Osteoblast (primary cell): ENCODE results near the gene UBE2V1. TPM values are rescaled to one million over a fixed set of nuclear protein-coding genes. Genes with fewer than 3 reads are reported as not detected.
"Not testable (repeated sequence)": the region's sequence is repeated elsewhere in the genome, so short reads cannot be mapped to it uniquely, and the experiment has no call there.

Experiments
- DNase-seq: peaks from one replicate; pipeline ENCODE4 v3.0.0; 2011; ENCODE audit warnings: low spot score, mixed read lengths; ENCODE audit not compliant: insufficient read length; ENCODE audit errors: missing footprints
- H2AFZ ChIP-seq: 2 replicates; pipeline ENCODE4 v1.6.0; 2011; ENCODE audit warnings: mild to moderate bottlenecking, low read length
- H3K27ac ChIP-seq: 2 replicates; pipeline ENCODE4 v1.5.1; 2011; ENCODE audit warnings: mild to moderate bottlenecking, low read depth, low read length, moderate library complexity
- H3K27me3 ChIP-seq: 2 replicates; pipeline ENCODE4 v1.6.0; 2012; ENCODE audit warnings: mild to moderate bottlenecking, control low read depth, inconsistent platforms, low read length, moderate library complexity; ENCODE audit not compliant: insufficient read depth
- H3K36me3 ChIP-seq: 2 replicates; pipeline ENCODE4 v1.5.1; 2011; ENCODE audit warnings: mild to moderate bottlenecking, low read length, control low read depth, moderate library complexity; ENCODE audit not compliant: insufficient read depth
- H3K4me1 ChIP-seq: 2 replicates; pipeline ENCODE4 v1.5.1; 2011; ENCODE audit warnings: mild to moderate bottlenecking, low read length, control low read depth, moderate library complexity; ENCODE audit not compliant: insufficient read depth
- H3K4me2 ChIP-seq: 2 replicates; pipeline ENCODE4 v1.6.0; 2011; ENCODE audit warnings: mild to moderate bottlenecking, low read length; ENCODE audit not compliant: insufficient read depth
- H3K4me3 ChIP-seq: fragments of 200-600 bp; sonication (generic); 3 replicates; pipeline ENCODE4 v1.5.1; 2012; ENCODE audit warnings: mild to moderate bottlenecking, low read length, inconsistent platforms; ENCODE audit not compliant: insufficient read depth
- H3K79me2 ChIP-seq: 2 replicates; pipeline ENCODE4 v1.6.0; 2012; ENCODE audit warnings: mild to moderate bottlenecking, low read length, control low read depth, inconsistent platforms; ENCODE audit not compliant: insufficient read depth
- H3K9me3 ChIP-seq: 2 replicates; pipeline ENCODE4 v1.5.1; 2011; ENCODE audit warnings: low read depth, low read length, control low read depth
- H4K20me1 ChIP-seq: 2 replicates; pipeline ENCODE4 v1.6.0; 2012; ENCODE audit warnings: mild to moderate bottlenecking, low read length, control low read depth; ENCODE audit not compliant: insufficient read depth
- CTCF ChIP-seq: IDR thresholded peaks from 2 replicates; pipeline ENCODE4 v1.5.1; 2011; ENCODE audit warnings: mild to moderate bottlenecking, low read depth, low read length, moderate library complexity; ENCODE audit errors: extremely low read depth
- total RNA-seq: library from RNA; depleted of rRNA; stranded (reverse); fragments of >200 nt; gene quantifications from 2 replicates; pipeline ENCODE4 v1.2.3, GENCODE V29; 2012

Gene UBE2V1
- total RNA-seq, 1 donor, result 90.8 TPM

GRCh38 chr20:50083034-50083433, 29.9 kb downstream of the UBE2V1 start:
- no peak for TF ChIP-seq CTCF
- Histone ChIP-seq H4K20me1 (peaks cover 25% of the 10 kb centered on the region), H2AFZ (no peak overlapping the region), H3K36me3 (peaks cover 31% of the 10 kb centered on the region), H3K4me1 (peaks cover 23% of the 10 kb centered on the region), H3K9me3 (no peaks in the 10 kb centered on the region), H3K4me2 (no peak overlapping the region), H3K27ac (no peak overlapping the region), H3K27me3 (no peaks in the 10 kb centered on the region), H3K4me3 (no peak overlapping the region), H3K79me2 (peaks cover 47% of the 10 kb centered on the region)
- DNase-seq, result peak; percentile 22

GRCh38 chr20:50082056-50082455, 30.9 kb downstream of the UBE2V1 start:
- not testable (repeated sequence) for H3K4me3 ChIP-seq, H3K27me3 ChIP-seq, H2AFZ ChIP-seq, H3K9me3 ChIP-seq, H3K27ac ChIP-seq, DNase-seq, H3K4me2 ChIP-seq
- peaks cover 38% of the 10 kb centered on the region for H3K79me2 ChIP-seq
- H4K20me1 ChIP-seq, result peaks cover 25% of the 10 kb centered on the region
- peaks cover 18% of the 10 kb centered on the region for H3K4me1 ChIP-seq
- peaks cover 31% of the 10 kb centered on the region for H3K36me3 ChIP-seq

- Histone ChIP-seq H4K20me1 (peaks cover 2% of the 10 kb centered on the region), H3K27me3 (no peaks in the 10 kb centered on the region), H3K27ac (no peak overlapping the region), H3K4me1 (no peaks in the 10 kb centered on the region), H3K36me3 (peaks cover 18% of the 10 kb centered on the region), H3K4me2 (peak overlapping the region; percentile 4), H3K79me2 (peaks cover 2% of the 10 kb centered on the region), H2AFZ (no peak overlapping the region), H3K9me3 (no peaks in the 10 kb centered on the region), H3K4me3 (no peak overlapping the region)
- TF ChIP-seq CTCF, result no peak
- peak; percentile 59 for DNase-seq
Measured at GRCh38 chr20:50077818-50078601, 34.9 kb downstream of the UBE2V1 start.

- H2AFZ ChIP-seq, result no peak overlapping the region
Measured at GRCh38 chr20:50073500-50073899, 39.5 kb downstream of the UBE2V1 start.

More at GRCh38 chr20:50073500-50073899, 39.5 kb downstream of the UBE2V1 start:
- no peaks in the 10 kb centered on the region for H3K27me3 ChIP-seq
- no peaks in the 10 kb centered on the region for H3K9me3 ChIP-seq
- peak; percentile 2 for DNase-seq
- no peaks in the 10 kb centered on the region for H3K36me3 ChIP-seq
- H3K4me3 ChIP-seq, result no peak overlapping the region
- no peaks in the 10 kb centered on the region for H3K79me2 ChIP-seq
- H3K4me1 ChIP-seq, result peaks cover 7% of the 10 kb centered on the region
- no peaks in the 10 kb centered on the region for H4K20me1 ChIP-seq
- H3K4me2 ChIP-seq, result no peak overlapping the region
- TF ChIP-seq CTCF, result no peak
- no peak overlapping the region for H3K27ac ChIP-seq
